GM18909 (cell line): ENCODE results near the gene SLC35G6.
"Not testable (repeated sequence)": the region's sequence is repeated elsewhere in the genome, so short reads cannot be mapped to it uniquely, and the experiment has no call there.

Experiments
- ATAC-seq: cut with Tn5 transposase; IDR thresholded peaks from one replicate; pipeline ENCODE4 v1.9.1; 2021; ENCODE audit warnings: mild to moderate bottlenecking; ENCODE audit not compliant: unreplicated experiment, poor library complexity

SLC35G6 gene

GRCh38 chr17:7459961-7460545 lies 21.2 kb upstream of the SLC35G6 start:
- ATAC-seq, result no peak

- ATAC-seq, result no peak
Observed at GRCh38 chr17:7460850-7461660, 20.2 kb upstream of the SLC35G6 start.

- ATAC-seq, result no peak
Observed at GRCh38 chr17:7462474-7463371, 18.5 kb upstream of the SLC35G6 start.

GRCh38 chr17:7463372-7463846 lies 17.8 kb upstream of the SLC35G6 start:
- ATAC-seq, result no peak

GRCh38 chr17:7464081-7464480 lies 17.2 kb upstream of the SLC35G6 start:
- no peak for ATAC-seq

GRCh38 chr17:7465597-7466275 lies 15.5 kb upstream of the SLC35G6 start:
- no peak for ATAC-seq

GRCh38 chr17:7466318-7466638 lies 15.0 kb upstream of the SLC35G6 start:
- ATAC-seq, result no peak

- ATAC-seq, result no peak
Observed at GRCh38 chr17:7466639-7467341, 14.5 kb upstream of the SLC35G6 start.

- no peak for ATAC-seq
Observed at GRCh38 chr17:7467498-7467897, 13.7 kb upstream of the SLC35G6 start.

- ATAC-seq, result no peak
Observed at GRCh38 chr17:7468290-7468689, 13.0 kb upstream of the SLC35G6 start.

GRCh38 chr17:7468804-7469389 lies 12.3 kb upstream of the SLC35G6 start:
- no peak for ATAC-seq

GRCh38 chr17:7469843-7470242 lies 11.4 kb upstream of the SLC35G6 start:
- not testable (repeated sequence) for ATAC-seq

GRCh38 chr17:7470457-7470973 lies 10.7 kb upstream of the SLC35G6 start:
- ATAC-seq, result not testable (repeated sequence)

GRCh38 chr17:7471729-7472128 lies 9.5 kb upstream of the SLC35G6 start:
- ATAC-seq, result no peak

GRCh38 chr17:7474767-7475166 lies 6.5 kb upstream of the SLC35G6 start:
- not testable (repeated sequence) for ATAC-seq

- ATAC-seq, result no peak
Observed at GRCh38 chr17:7475764-7476422, 5.4 kb upstream of the SLC35G6 start.

- ATAC-seq, result no peak
Observed at GRCh38 chr17:7476494-7476893, 4.8 kb upstream of the SLC35G6 start.

GRCh38 chr17:7476951-7477350 lies 4.3 kb upstream of the SLC35G6 start:
- no peak for ATAC-seq
